Activated CD4-positive, alpha-beta T cell treated with anti-CD3 and anti-CD28 coated beads for 36 hours (primary cell): ENCODE results near the gene HIRA. TPM values are rescaled to one million over a fixed set of nuclear protein-coding genes. Genes with fewer than 3 reads are reported as not detected.
"Not testable (repeated sequence)": the region's sequence is repeated elsewhere in the genome, so short reads cannot be mapped to it uniquely, and the experiment has no call there.

Experiments used
- ATAC-seq: fragments of 200-7000 bp; cut with Tn5 transposase; one replicate; pipeline ENCODE4 v1.10.0; 2021; ENCODE audit warnings: mild to moderate bottlenecking, moderate library complexity
- CTCF ChIA-PET: fragments of 350-600 bp; sonication (Branson Sonifier 250); formaldehyde crosslinking; loops from one replicate; lab custom pipeline; 2021; ENCODE audit warnings: antibody characterized with exemption; lab: Charles Lee
- POLR2A ChIA-PET: fragments of 350-600 bp; sonication (Branson Sonifier 250); formaldehyde crosslinking; loops from one replicate; lab custom pipeline; 2021; ENCODE audit warnings: antibody characterized with exemption, inconsistent platforms; lab: Charles Lee
- DNase-seq: peaks from one replicate; pipeline ENCODE4 v3.0.0-alpha.2; 2020
- H3K27ac Mint-ChIP-seq: one replicate; pipeline ENCODE4 v1.8.0; 2021; ENCODE audit warnings: mixed read lengths
- H3K27me3 Mint-ChIP-seq: one replicate; pipeline ENCODE4 v1.8.0; 2021; ENCODE audit warnings: mixed read lengths
- H3K36me3 Mint-ChIP-seq: one replicate; pipeline ENCODE4 v1.8.0; 2021; ENCODE audit warnings: low read depth, mixed read lengths
- H3K4me1 Mint-ChIP-seq: one replicate; pipeline ENCODE4 v1.8.0; 2021; ENCODE audit warnings: mixed read lengths
- H3K4me3 Mint-ChIP-seq: one replicate; pipeline ENCODE4 v1.8.0; 2021; ENCODE audit warnings: mild to moderate bottlenecking, moderate library complexity, mixed read lengths
- H3K9me3 Mint-ChIP-seq: one replicate; pipeline ENCODE4 v1.8.0; 2021; ENCODE audit warnings: low read depth, mixed read lengths
- intact Hi-C, 2 experiments: fragments of 100-400 bp; cut with DNase I in 1 of 2; cut with micrococcal nuclease in 1 of 2; formaldehyde crosslinking; loops; one replicate each; pipeline versions ENCODE4 v1.14.2 to v1.15.1; 2022 to 2024; cut with DNase I, micrococcal nuclease
- total RNA-seq, 2 experiments: library from RNA; stranded (reverse); gene quantifications; one replicate each; pipeline ENCODE4 v1.2.3, GENCODE V29; 2021

Gene HIRA
- total RNA-seq, 2 experiments from 2014 or later, result 25.5 to 31.2 TPM

DNA sequence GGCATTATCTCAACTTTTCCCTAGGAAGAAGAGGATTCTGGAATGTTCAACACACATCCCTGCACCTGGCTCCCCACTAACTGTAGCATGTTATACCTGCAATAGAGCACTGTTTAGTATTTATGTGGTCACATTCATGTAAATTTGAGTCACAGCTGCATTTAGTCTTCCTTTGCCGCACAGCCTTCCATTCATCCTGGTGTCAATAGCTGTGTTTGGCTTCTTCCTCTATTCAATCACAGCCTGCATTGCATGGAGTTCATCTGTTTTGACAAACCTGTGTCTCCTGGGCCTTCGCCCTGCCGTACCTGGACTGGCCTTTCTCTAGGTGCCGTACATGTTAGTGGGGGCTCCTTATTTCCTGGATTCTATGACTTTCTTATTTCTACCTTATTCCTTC, 20.0 kb upstream of the HIRA start:
- H3K27me3 Mint-ChIP-seq, result no peaks in the 10 kb centered on the region
- intact Hi-C loops, result loop anchor here in 1 of 2 experiments (10.0 kb wide), 1 partner anchor 53 kb away; no protein-coding TSS in a partner anchor
- no peaks in the 10 kb centered on the region for H3K9me3 Mint-ChIP-seq
- peaks cover 26% of the 10 kb centered on the region for H3K4me1 Mint-ChIP-seq
- no peak overlapping the region for H3K4me3 Mint-ChIP-seq
- ChIA-PET CTCF (interaction anchor here (0.6 kb wide), 1 partner anchor 228 kb away, joined by 3 read pairs; no protein-coding TSS in a partner anchor), POLR2A (interaction anchor here (0.7 kb wide), 1 partner anchor 334 kb away, joined by 8 read pairs; no protein-coding TSS in a partner anchor)
- H3K36me3 Mint-ChIP-seq, result peaks cover 52% of the 10 kb centered on the region
- DNase-seq (no peak), ATAC-seq (no peak)
- peak overlapping the region; percentile 65 for H3K27ac Mint-ChIP-seq

DNA sequence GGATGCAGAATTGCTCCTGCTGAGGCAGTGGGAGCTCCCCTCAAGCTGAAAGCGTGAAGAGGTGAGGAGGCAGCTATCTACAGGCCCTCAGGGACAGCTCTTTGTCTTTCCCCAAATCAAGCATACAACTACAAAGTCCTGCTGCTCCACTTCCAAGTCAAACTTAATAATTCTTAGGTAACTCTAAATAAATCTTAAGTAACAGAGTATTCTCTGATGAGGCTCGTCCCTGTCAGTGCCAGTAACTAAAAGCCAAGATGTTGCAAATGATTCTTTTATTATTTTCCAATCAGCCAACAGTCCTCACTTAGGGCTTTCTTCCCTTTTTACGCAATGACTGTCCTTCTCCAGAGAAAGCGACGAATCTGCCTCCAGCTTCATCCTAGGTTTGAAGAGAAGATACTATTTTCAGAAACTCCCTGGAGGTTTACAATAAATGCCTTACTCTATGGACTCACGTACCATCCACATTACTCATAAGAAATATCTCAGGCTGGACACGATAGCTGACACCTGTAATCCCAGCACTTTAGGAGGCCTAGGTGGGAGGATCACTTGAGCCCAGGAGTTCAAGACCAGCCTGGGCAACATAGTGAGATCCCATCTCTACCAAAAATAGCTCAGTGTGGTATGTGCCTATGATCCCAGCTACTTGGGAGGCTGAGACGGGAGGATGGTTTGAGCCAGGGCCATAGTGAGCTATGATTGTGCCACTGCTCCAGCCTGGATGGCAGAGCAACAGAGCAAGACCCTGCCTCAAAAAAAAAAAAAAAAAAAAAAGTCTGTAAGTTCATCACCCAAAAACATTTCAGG, 19.0 kb upstream of the HIRA start:
- Mint-ChIP-seq H3K4me1 (peaks cover 31% of the 10 kb centered on the region), H3K27me3 (no peaks in the 10 kb centered on the region), H3K36me3 (peaks cover 49% of the 10 kb centered on the region), H3K4me3 (no peak overlapping the region), H3K9me3 (no peaks in the 10 kb centered on the region), H3K27ac (peak overlapping the region; percentile 72)
- DNase-seq (no peak), ATAC-seq (no peak)
- CTCF ChIA-PET, result no interaction called here
- intact Hi-C loops, result loop anchor here in 1 of 2 experiments (10.0 kb wide), 1 partner anchor 54 kb away; no protein-coding TSS in a partner anchor
- POLR2A ChIA-PET, result interaction anchor here (0.6 kb wide), 1 partner anchor 17 kb away, joined by 3 read pairs; no protein-coding TSS in a partner anchor

DNA sequence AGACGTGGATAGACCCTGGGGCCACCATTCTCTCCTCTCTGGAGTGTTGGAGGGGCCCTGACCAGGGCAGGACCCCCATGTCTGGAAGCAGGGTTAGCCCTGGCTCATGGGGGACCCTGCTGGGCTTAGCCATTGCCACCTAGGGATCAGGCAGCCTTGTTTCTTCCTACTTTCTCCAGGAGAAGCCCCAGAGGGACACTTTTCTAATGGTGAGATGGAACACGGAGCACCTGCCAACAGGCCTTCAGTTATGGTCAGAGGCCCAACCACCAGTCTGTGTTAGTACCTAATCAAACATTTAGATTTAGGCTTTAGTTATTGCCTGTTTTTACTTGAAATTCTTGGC, 17.9 kb upstream of the HIRA start:
- H3K4me1 Mint-ChIP-seq, result peaks cover 37% of the 10 kb centered on the region
- H3K36me3 Mint-ChIP-seq, result peaks cover 45% of the 10 kb centered on the region
- H3K4me3 Mint-ChIP-seq, result no peak overlapping the region
- ChIA-PET CTCF (no interaction called here), POLR2A (interaction anchor here (1.0 kb wide), 1 partner anchor 13 kb away, joined by 5 read pairs; no protein-coding TSS in a partner anchor)
- DNase-seq (no peak), ATAC-seq (no peak)
- H3K27me3 Mint-ChIP-seq, result no peaks in the 10 kb centered on the region
- H3K9me3 Mint-ChIP-seq, result no peaks in the 10 kb centered on the region
- peak overlapping the region; percentile 86 for H3K27ac Mint-ChIP-seq
- intact Hi-C loops, result loop anchor here in 1 of 2 experiments (5.0 kb wide), 1 partner anchor 272 kb away; the partner anchor contains the start of gene SLC25A1

DNA sequence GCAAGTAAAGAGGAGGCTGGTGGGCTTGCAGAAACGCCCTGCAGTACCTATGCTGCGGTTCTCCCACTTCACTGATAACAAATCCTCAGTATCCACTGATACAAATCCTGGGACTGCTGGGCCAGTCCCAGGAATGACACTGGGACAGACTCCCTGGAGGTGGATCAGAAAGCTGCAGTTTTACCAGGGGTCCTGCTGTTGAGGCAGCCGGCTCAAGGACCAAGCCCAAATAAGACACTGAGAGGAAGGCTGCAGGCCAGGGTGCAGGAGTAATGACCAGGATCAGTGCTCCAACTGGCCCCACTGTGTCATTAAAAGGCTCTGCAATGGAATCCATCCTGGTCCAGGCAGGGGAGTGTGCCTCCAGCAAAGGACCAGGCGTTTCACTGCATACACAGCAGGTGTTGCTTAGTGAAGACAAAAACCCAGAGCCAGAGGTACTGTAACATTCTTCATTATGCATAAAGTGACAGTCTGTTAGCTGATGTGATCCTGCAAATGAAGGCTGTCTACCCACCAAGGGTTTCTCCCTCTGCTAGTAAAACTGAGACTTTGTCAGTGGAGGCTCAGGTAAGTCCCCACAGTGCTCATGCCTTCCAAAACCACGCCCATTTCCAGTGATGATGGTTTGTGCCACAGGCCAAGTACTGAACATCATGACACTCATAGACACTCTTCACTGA, 17.3 kb upstream of the HIRA start:
- H3K4me1 Mint-ChIP-seq, result peaks cover 36% of the 10 kb centered on the region
- POLR2A ChIA-PET, result interaction anchor here (0.6 to 1.0 kb wide), 2 partner anchors 12 to 49 kb away, joined by 3 to 5 read pairs; no protein-coding TSS in a partner anchor
- CTCF ChIA-PET, result no interaction called here
- H3K9me3 Mint-ChIP-seq, result no peaks in the 10 kb centered on the region
- H3K36me3 Mint-ChIP-seq, result peaks cover 40% of the 10 kb centered on the region
- H3K4me3 Mint-ChIP-seq, result peak overlapping the region; percentile 87
- ATAC-seq (peak; percentile 82), DNase-seq (peak; percentile 86)
- H3K27me3 Mint-ChIP-seq, result no peaks in the 10 kb centered on the region
- intact Hi-C loops, result loop anchor here in 1 of 2 experiments (5.0 kb wide), 1 partner anchor 272 kb away; the partner anchor contains the start of gene SLC25A1
- H3K27ac Mint-ChIP-seq, result peak overlapping the region; percentile 86

DNA sequence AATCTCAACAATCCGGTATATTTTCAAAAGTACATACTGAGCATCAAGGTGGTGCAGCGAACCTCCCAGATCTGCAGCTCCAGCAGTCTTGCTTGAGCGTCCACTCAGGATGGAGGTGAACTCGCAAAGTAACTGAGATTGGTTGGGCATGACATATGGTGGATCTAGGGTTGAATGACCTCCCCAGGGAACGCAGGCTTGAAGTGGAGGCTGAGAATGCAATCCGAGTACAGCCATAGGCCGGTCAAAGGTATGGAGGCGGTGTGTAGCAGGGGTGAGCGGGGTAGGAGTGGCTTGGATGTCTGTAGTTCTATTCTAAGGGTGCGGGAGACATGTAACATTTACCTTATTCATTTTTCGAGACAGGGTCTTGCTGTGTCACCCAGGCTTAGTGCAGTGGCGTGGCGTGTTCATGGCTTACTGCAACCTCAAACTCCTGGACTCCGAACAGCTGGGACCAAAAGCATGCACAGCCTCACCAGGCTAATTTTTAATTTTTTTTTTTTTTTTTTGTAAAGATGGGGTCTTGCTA, 16.6 kb upstream of the HIRA start:
- ChIA-PET CTCF (interaction anchor here (0.6 to 1.2 kb wide), 3 partner anchors 17 to 294 kb away, joined by 3 read pairs; no protein-coding TSS in a partner anchor), POLR2A (interaction anchor here (0.6 to 1.3 kb wide), 3 partner anchors 20 to 270 kb away, joined by 3 to 4 read pairs (median 3); no protein-coding TSS in a partner anchor)
- no peaks in the 10 kb centered on the region for H3K27me3 Mint-ChIP-seq
- no peaks in the 10 kb centered on the region for H3K9me3 Mint-ChIP-seq
- peak overlapping the region; percentile 87 for H3K4me3 Mint-ChIP-seq
- ATAC-seq (peak; percentile 13), DNase-seq (peak; percentile 49)
- intact Hi-C loops, result loop anchor here in 1 of 2 experiments (5.0 kb wide), 1 partner anchor 271 kb away; the partner anchor contains the start of gene SLC25A1
- peaks cover 36% of the 10 kb centered on the region for H3K4me1 Mint-ChIP-seq
- H3K27ac Mint-ChIP-seq, result peak overlapping the region; percentile 98
- H3K36me3 Mint-ChIP-seq, result peaks cover 38% of the 10 kb centered on the region

DNA sequence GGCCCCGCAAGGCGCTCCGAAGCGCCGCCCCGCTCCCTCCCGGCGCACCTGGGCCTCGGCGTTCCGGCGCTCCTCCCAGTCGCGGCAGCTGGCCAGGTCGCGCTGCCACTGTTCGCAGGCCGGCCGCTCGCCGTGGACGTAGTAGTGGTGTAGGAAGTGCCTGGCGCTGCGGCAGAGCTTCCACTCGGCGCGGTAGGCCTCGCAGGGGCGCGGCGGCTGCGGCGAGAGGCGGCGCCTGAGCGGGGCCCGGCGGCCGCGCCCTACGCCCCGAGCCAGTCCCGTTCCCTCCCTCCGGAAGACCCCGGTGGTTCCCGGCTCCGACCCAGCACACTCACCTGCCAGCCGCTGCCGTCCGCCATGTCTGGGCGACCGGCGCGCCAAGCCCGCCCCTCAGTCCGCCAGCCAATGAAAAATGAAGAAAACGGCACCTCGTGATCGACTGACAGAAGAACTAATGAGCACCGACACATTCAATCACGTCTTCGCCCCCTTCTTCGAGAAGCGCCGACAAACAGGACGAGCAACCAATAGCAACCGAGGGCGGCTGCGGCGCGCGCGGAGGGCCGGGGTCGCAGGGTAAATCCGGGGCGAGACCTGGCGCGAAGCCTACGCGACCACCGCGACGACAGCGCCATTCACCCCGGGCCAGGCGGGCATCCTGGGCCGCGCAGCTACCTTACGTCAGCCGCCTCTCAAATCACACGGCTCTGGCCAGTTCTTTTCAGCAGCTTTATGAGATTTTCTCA, 16.0 kb upstream of the HIRA start, which contains the start of gene C22orf39:
C22orf39 (minus strand) TSS at position 382 of the 746 bp plus-strand sequence; CDS start at position 359, 23 bp downstream.
- DNase-seq (peak; percentile 91), ATAC-seq (peak; percentile 83)
- Mint-ChIP-seq H3K4me3 (peak within 1 kb of the TSS; percentile 87), H3K27me3 (no peaks in the 10 kb centered on the region), H3K27ac (peak within 1 kb of the TSS; percentile 98), H3K4me1 (peaks cover 36% of the 10 kb centered on the region), H3K36me3 (peaks cover 34% of the 10 kb centered on the region), H3K9me3 (no peaks in the 10 kb centered on the region)
- ChIA-PET CTCF (interaction anchor here (0.6 to 1.7 kb wide), 5 partner anchors 11 to 294 kb away, joined by 3 to 6 read pairs (median 3); no protein-coding TSS in a partner anchor), POLR2A (interaction anchor here (0.6 to 1.7 kb wide), 3 partner anchors 16 to 269 kb away, joined by 3 to 5 read pairs (median 4); partner anchors contain the start of gene HIRA)
- intact Hi-C loops, result loop anchor here (1.0 to 5.0 kb wide), 7 partner anchors 15 to 325 kb away; partner anchors contain the start of genes CDC45 (in 2 of the 2), ESS2 (in 2 of the 2), MRPL40 (in 2 of the 2) and SLC25A1 (in 2 of the 2)

- Mint-ChIP-seq H3K27me3 (no peaks in the 10 kb centered on the region), H3K4me3 (peak overlapping the region; percentile 87), H3K4me1 (peaks cover 36% of the 10 kb centered on the region), H3K36me3 (peaks cover 30% of the 10 kb centered on the region), H3K27ac (peak overlapping the region; percentile 94), H3K9me3 (no peaks in the 10 kb centered on the region)
- intact Hi-C loops, result loop anchor here (1.0 to 5.0 kb wide), 7 partner anchors 14 to 324 kb away; partner anchors contain the start of genes CDC45 (in 2 of the 2), ESS2 (in 2 of the 2), MRPL40 (in 2 of the 2) and SLC25A1 (in 2 of the 2)
- ATAC-seq (no peak), DNase-seq (no peak)
- POLR2A ChIA-PET, result interaction anchor here (1.3 to 1.7 kb wide), 2 partner anchors 15 to 21 kb away, joined by 3 to 5 read pairs; partner anchors contain the start of gene HIRA
- CTCF ChIA-PET, result interaction anchor here (0.7 to 1.7 kb wide), 4 partner anchors 10 to 24 kb away, joined by 3 to 6 read pairs (median 4); no protein-coding TSS in a partner anchor
Measured at GRCh38 chr22:19446603-19447329, 15.2 kb upstream of the HIRA start.

DNA sequence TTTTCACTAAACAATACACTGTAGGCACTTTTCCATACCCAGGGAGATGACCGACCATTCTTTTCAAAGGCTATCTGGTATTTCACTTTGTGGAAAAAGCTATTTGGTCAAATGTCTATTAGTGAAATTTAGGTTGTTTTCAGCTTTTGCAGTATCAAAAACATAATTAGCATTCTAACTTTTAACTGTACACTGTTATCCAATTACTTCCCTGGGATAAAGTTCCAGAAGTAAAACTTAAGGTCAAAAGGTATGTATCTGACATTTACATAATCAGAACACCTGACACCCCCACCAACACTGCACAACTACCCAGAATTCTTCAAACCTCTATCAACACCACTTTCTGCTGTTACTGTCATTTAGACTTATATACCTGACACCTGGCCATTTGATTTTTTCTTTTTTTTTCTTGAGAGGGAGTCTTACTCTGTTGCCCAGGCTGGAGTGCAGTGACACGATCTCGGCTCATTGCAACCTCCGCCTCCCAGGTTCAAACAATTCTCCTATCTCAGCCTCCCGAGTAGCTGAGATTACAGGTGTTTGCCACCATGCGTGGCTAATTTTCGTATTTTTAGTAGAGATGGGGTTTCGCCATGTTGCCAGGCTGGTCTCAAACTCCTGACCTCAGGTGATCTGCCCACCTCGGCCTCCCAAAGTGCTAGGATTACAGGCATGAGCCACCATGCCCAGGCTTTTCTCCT, 13.9 kb upstream of the HIRA start:
- Mint-ChIP-seq H3K4me1 (peaks cover 36% of the 10 kb centered on the region), H3K4me3 (peak overlapping the region; percentile 6), H3K36me3 (peaks cover 25% of the 10 kb centered on the region)
- not testable (repeated sequence) for DNase-seq, H3K9me3 Mint-ChIP-seq, H3K27me3 Mint-ChIP-seq, ATAC-seq, H3K27ac Mint-ChIP-seq
- intact Hi-C loops, result loop anchor here in 1 of 2 experiments (5.0 kb wide), 1 partner anchor 268 kb away; the partner anchor contains the start of gene SLC25A1
- POLR2A ChIA-PET, result interaction anchor here (0.7 to 1.8 kb wide), 3 partner anchors 10 to 30 kb away, joined by 3 to 7 read pairs (median 3); partner anchors contain the start of gene HIRA
- CTCF ChIA-PET, result interaction anchor here (0.7 to 1.7 kb wide), 4 partner anchors 9 to 184 kb away, joined by 3 to 6 read pairs (median 3); no protein-coding TSS in a partner anchor
